Mammary epithelial cell (primary cell): ENCODE data around the gene SHANK3.

Source experiments
- CTCF ChIP-seq, 2 donors: IDR thresholded peaks in 1 of 2; conservative IDR thresholded peaks in 1 of 2; 2 replicates each; pipeline ENCODE4 v1.5.1; 2011 to 2012; ENCODE audit warnings: inconsistent platforms in 2 of 2, low read length in 2 of 2, mild to moderate bottlenecking in 2 of 2, control low read depth in 1 of 2, low read depth in 1 of 2; ENCODE audit not compliant: insufficient read depth in 1 of 2; ENCODE audit errors: extremely low read depth in 1 of 2
- EZH2 ChIP-seq: IDR thresholded peaks from 2 replicates; pipeline ENCODE4 v1.6.1; 2012; ENCODE audit warnings: low read length, inconsistent platforms, borderline replicate concordance

GRCh38 chr22:50702261-50702671, 29.6 kb downstream of the SHANK3 start:
- TF ChIP-seq CTCF (conservative IDR thresholded peaks at IDR 0.05 in 1 of 2, IDR thresholded peaks at IDR 0.05 in 1 of 2; ENCODE audit: extremely low read depth in 1 of 2, insufficient read depth in 1 of 2, low read depth in 1 of 2, low read length in 2 of 2) (no peak), EZH2 (no peak)
